Ectodermal cell (in vitro differentiated cells): Measurements from ENCODE around the gene PRTN3.

Source experiments
- H3K27ac ChIP-seq: 2 replicates; pipeline ENCODE4 v1.7.0; 2013; ENCODE audit warnings: mild to moderate bottlenecking, low read depth, low read length; ENCODE audit not compliant: insufficient read depth, poor library complexity, severe bottlenecking
- H3K27me3 ChIP-seq: 2 replicates; pipeline ENCODE4 v1.7.0; 2013; ENCODE audit warnings: mild to moderate bottlenecking, low read length; ENCODE audit not compliant: insufficient read depth, control insufficient read depth, poor library complexity, severe bottlenecking
- H3K36me3 ChIP-seq: one replicate; pipeline ENCODE4 v1.7.0; 2013; ENCODE audit warnings: low read length; ENCODE audit not compliant: control insufficient read depth, insufficient read depth
- H3K4me1 ChIP-seq: one replicate; pipeline ENCODE4 v1.7.0; 2013; ENCODE audit warnings: low read length; ENCODE audit not compliant: control insufficient read depth, insufficient read depth
- H3K4me3 ChIP-seq: 2 replicates; pipeline ENCODE4 v1.7.0; 2013; ENCODE audit warnings: low read depth, low read length, control low read depth; ENCODE audit not compliant: insufficient read depth
- H3K9me3 ChIP-seq: 2 replicates; pipeline ENCODE4 v1.7.0; 2013; ENCODE audit warnings: mild to moderate bottlenecking, low read length, moderate library complexity; ENCODE audit not compliant: control insufficient read depth
- WGBS, 2 experiments: methylation state at CpG; one replicate each; pipeline ENCODE4 v1.1.7; 2013; ENCODE audit warnings: missing lambda C conversion rate in 2 of 2; 5-methylcytosine and 5-hydroxymethylcytosine counted together

Gene PRTN3

DNA sequence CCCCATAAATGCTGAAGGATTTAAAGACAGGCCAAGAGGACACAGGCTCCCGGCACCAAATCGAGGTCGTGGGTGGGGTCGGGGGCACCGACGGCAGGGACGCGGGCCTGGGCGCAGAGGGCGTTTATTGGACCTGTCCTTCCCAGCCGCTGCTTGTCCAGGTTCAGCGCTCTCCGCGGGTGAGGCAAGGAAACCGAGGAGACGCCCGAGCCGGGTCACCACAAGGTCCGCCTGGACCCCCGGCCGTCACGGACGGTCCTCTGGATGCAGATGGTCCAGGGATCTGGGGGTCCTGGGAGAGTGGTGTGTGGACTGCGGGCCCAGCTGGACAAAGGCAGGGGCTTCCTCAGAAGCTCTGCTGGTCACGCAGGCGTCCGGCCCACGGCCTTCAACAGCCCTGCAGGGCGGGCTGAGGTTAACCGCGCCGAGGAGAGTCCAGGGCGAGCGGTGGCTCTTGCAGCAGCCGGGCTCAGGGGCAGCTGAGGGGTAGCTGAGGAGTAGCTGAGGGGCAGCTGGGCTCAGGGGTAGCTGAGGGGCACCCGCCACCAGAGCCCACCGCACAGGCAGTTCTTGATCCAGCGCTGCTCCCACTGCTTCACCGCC is 27.2 kb downstream of the PRTN3 start:
- no peak overlapping the region for H3K27ac ChIP-seq
- WGBS, 2 experiments, result 93 to 94% methylated on average over 39 of the region's 39 CpGs
- peaks cover 17% of the 10 kb centered on the region for H3K36me3 ChIP-seq
- H3K9me3 ChIP-seq, result no peaks in the 10 kb centered on the region
- H3K4me3 ChIP-seq, result no peak overlapping the region
- H3K27me3 ChIP-seq, result peaks cover 6% of the 10 kb centered on the region
- H3K4me1 ChIP-seq, result peaks cover 8% of the 10 kb centered on the region

DNA sequence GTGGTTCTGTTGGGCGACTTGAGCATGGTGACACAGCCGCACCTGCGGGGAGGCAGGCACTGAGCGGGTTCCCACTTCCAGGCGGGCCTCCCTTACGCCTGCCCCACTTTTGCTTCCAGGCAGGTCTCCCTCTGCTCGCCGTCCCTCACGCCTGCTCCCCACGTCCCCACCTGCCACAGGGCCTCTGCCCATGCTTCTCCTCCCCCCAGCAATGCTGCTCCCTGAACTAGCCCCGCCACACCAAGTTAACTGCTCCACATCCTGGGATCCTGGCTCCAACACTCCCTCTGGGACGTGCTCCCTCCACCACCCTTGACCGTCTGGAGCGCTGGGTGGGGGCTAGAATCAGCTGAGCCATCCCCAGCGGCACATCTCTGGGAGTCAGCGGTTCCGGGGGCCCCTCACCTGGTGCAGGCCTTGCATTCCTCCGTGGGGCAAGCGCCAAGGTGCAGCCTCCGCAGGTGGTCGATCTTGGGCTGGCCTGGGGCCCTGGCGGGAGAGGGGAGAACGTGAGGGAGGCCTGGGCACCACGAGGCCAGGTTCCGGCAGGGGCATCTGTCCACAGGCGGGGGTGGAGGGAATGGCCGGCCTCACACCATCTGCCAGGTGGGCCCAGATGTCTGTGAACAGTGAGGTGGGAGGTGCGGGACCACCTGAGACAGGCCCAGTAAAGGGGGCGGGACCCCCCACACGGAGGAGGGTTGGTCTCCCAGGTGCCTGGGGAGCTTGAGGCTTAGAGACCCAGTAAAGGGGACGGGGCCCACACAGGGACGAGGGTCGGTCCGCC is 27.9 kb downstream of the PRTN3 start:
- Histone ChIP-seq H3K4me1 (peaks cover 8% of the 10 kb centered on the region), H3K9me3 (no peaks in the 10 kb centered on the region), H3K27ac (no peak overlapping the region), H3K36me3 (peaks cover 17% of the 10 kb centered on the region), H3K4me3 (no peak overlapping the region), H3K27me3 (no peaks in the 10 kb centered on the region)
- WGBS, 2 experiments, result 90 to 91% methylated on average over 34 of the region's 34 CpGs

DNA sequence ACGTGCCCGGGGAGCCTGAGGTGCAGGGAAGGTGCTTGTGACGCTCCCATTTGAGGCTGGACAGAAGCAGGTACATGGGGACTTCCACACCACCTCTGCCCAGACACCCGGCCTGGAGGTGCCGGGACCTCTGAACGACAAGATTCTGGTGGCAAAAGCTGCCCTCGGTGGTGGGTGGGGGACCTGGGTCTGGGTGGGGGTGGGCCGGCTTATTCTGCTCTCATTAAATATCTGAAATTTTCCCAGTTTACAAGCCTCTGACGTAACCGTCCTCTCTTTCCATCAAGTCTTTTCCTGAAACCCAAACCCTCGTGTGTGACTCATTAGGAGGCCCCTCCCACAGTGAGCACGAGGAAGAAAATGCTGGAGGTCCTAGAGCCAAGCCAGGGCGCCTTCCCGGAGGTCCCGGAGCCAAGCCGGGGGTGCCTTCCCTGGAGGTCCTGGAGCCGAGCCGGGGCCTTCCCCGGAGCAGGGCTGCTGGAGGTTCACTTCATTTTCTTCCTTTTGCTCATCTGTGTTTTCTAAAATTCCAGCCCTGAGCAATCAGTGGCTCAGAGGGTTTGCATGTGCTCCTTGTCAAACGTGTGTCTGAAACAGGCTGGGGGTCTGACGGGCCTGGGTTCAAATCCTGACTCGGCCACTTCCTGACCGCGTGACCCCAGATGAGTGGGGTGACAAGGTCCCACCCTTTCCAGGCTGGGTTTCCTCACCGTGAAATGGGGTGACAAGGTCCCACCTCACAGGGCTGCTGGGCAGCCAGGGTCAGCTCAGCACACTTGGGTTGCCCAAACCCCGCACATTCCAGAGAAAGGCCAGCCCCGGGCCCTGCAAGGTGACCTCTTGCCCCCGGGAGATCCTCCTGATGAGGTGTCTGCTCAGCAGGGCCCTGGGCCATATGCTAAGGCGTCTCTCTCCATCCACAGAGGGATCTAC is 28.7 kb downstream of the PRTN3 start:
- no peaks in the 10 kb centered on the region for H3K9me3 ChIP-seq
- no peak overlapping the region for H3K4me3 ChIP-seq
- peaks cover 8% of the 10 kb centered on the region for H3K4me1 ChIP-seq
- H3K27ac ChIP-seq, result no peak overlapping the region
- 88 to 89% methylated on average over 29 of the region's 29 CpGs for WGBS, 2 experiments
- peaks cover 20% of the 10 kb centered on the region for H3K36me3 ChIP-seq
- no peaks in the 10 kb centered on the region for H3K27me3 ChIP-seq

DNA sequence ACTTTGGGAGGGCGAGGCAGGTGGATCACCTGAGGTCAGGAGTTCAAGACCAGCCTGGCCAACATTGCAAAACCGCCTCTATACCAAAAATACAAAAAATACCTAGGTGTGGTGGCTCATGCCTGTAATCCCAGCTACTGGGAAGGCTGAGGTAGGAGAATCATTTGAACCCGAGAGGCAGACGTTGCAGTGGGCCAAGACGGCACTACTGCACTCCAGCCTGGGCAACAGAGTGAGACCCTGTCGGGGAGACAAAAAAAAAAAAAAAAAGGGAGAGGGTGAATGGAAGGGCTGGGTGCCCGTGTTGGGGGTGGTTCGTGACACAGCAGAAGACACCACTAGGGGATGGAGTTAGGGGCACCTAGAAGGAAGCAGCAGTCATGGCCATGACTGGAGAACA is 29.5 kb downstream of the PRTN3 start:
- WGBS, 2 experiments, result 92 to 93% methylated on average over 8 of the region's 8 CpGs

DNA sequence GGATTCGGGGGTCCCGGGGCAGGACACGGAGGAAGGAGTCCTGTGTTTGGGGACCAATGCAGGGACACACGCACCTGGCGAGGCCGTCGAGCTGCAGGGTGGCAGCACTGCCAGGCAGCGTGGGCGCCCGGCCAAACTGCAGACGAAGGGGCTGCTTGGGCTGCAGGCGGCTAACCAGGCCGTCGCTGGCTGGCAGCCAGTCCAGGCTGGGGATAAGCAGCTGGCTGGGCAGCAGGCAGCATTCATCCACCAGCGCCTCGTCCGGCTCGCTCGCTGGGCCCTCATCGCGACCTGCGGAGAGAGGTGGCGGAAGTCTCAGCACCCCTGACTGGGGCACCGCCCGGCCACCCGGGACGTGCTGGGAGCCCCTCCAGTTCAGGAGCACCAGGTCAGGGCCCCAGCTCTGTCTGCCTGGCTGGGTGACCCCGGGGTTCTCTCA is 30.2 kb downstream of the PRTN3 start:
- no peak overlapping the region for H3K27ac ChIP-seq
- no peaks in the 10 kb centered on the region for H3K27me3 ChIP-seq
- H3K36me3 ChIP-seq, result peaks cover 29% of the 10 kb centered on the region
- no peaks in the 10 kb centered on the region for H3K9me3 ChIP-seq
- no peak overlapping the region for H3K4me3 ChIP-seq
- peaks cover 8% of the 10 kb centered on the region for H3K4me1 ChIP-seq
- 87 to 90% methylated on average over 28 of the region's 28 CpGs for WGBS, 2 experiments

More for the DNA sequence above, 29.5 kb downstream of the PRTN3 start:
- H3K36me3 ChIP-seq, result peaks cover 23% of the 10 kb centered on the region
- peaks cover 8% of the 10 kb centered on the region for H3K4me1 ChIP-seq
- no peaks in the 10 kb centered on the region for H3K27me3 ChIP-seq
- no peaks in the 10 kb centered on the region for H3K9me3 ChIP-seq
- no peak overlapping the region for H3K4me3 ChIP-seq
- H3K27ac ChIP-seq, result no peak overlapping the region

DNA sequence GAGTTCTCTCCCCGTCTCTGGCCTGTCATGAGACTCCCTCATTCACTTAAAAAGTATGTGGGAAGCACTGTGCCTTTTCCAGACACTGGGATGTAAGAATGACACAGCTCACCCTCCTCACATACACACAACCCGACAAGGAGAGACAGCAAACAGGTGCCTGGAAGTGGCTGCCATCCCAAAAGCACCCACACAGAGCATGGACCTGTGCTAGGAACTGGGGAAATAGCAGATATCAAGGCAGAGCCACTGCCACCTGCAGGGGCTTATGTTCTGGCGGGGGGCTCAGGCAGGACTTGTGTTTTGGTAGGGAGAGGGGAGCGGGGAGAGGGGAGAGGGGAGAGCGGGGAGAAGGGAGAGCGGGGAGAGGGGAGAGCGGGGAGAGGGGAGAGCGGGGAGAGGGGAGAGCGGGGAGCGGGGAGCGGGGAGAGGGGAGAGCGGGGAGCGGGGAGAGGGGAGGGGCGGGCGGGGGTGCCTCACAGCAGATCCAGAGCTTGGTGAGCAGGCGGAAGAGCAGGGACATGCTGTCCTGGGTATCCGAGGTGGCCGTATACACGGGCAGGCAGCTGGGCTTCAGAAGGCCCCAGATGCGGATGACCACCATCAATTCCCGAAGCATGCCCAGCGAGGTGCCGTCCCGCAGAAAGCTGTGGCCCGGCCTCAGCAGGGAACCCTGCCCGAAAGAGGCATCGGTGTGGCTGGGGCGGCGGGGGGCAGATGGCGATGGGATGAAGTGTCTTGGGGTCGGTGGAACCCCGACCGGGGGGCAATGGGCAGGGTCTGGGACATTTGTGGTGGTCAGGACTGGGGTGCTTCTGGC is 30.9 kb downstream of the PRTN3 start:
- 49 to 52% methylated on average over 23 of the region's 33 CpGs for WGBS, 2 experiments
- H3K27ac ChIP-seq, result peak overlapping the region; percentile 41
- peaks cover 8% of the 10 kb centered on the region for H3K4me1 ChIP-seq
- peaks cover 29% of the 10 kb centered on the region for H3K36me3 ChIP-seq
- peak overlapping the region; percentile 16 for H3K4me3 ChIP-seq
- H3K27me3 ChIP-seq, result no peaks in the 10 kb centered on the region
- H3K9me3 ChIP-seq, result no peaks in the 10 kb centered on the region

DNA sequence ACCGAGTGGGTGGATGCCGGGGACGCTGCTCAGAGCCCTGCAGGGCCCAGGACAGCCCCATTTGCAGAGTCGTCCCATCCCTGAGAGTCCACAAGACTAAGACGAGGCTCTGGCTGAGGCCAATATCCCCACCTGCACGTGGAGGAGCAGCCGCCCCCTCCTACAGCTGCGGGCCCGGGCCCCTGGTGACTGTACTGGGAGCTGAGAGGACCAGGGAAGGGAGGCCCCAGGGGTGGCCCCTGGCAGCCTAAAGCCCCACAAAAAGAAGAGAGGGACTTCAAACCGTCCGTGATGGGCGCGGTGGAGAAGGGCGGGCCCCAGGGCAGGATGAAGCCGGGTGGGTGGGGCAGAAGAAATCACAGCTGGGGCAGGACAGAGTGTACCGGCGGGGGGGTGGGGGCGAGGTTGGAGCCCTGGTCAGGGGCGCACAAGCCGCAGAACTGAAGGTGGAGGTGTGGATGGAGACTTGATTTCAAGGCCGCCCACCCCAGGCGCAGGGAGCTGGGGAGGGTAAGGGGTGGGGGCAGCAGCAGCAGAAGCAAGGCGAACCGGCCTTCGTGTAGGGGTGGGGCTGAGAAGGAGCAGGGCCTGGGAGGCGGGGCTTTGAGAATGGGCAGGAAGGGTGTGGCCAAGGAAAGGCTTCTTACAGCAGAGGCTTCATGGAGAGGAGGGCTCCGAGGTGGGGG is 31.6 kb downstream of the PRTN3 start:
- Histone ChIP-seq H3K27me3 (no peaks in the 10 kb centered on the region), H3K36me3 (peaks cover 29% of the 10 kb centered on the region), H3K4me1 (peaks cover 4% of the 10 kb centered on the region), H3K9me3 (no peaks in the 10 kb centered on the region), H3K4me3 (peak overlapping the region; percentile 16), H3K27ac (peak overlapping the region; percentile 41)
- 42 to 43% methylated on average over 27 of the region's 27 CpGs for WGBS, 2 experiments

DNA sequence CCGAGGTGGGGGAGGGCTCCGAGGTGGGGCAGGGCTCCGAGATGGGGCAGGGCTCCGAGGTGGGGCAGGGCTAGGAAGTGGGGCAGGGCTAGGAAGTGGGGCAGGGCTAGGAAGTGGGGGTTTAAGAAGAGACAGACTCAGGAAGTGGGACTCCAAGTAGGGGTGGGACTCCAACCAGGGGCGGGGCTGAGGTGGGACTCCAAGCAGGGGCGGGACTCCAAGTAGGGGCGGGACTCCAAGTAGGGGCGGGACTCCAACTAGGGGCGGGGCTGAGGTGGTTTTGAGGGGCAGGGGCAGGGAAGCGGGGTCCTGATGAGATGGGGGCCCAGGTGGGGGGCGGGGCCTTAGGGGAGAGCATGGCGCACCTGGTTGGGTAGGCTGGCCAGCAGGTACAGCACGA is 32.3 kb downstream of the PRTN3 start:
- peaks cover 27% of the 10 kb centered on the region for H3K36me3 ChIP-seq
- 65 to 66% methylated on average over 13 of the region's 13 CpGs for WGBS, 2 experiments
- no peak overlapping the region for H3K27ac ChIP-seq
- no peaks in the 10 kb centered on the region for H3K27me3 ChIP-seq
- no peaks in the 10 kb centered on the region for H3K4me1 ChIP-seq
- H3K9me3 ChIP-seq, result no peaks in the 10 kb centered on the region
- H3K4me3 ChIP-seq, result no peak overlapping the region

DNA sequence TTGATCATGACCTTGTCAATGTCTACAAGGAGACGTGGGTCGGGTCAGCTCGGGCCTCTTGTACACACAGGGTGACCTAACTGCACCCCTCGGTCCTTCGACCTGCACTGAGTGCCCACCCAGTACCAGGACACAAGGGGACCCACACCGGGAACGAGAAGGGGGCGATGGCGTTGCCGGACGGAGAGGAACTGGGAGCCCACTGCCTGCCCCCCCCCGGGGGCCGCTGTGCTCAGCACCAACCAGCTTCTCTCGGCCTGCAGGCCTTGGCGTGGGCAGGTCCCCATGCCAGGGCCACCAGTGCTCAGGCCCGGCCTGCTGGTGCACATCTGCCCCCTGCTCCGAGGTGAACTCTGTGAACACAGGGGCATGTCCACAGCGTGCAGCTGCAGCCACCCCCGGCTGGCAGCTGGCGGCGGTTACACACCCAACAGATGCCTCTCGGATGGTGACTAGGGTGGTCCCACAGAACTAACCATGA is 32.8 kb downstream of the PRTN3 start:
- Histone ChIP-seq H3K4me1 (no peaks in the 10 kb centered on the region), H3K27ac (no peak overlapping the region), H3K36me3 (peaks cover 22% of the 10 kb centered on the region), H3K27me3 (no peaks in the 10 kb centered on the region), H3K9me3 (no peaks in the 10 kb centered on the region), H3K4me3 (no peak overlapping the region)
- 92% methylated on average over 22 of the region's 22 CpGs for WGBS, 2 experiments
